Measurements from ENCODE around the gene PRSS56.

- no peak for TF ChIP-seq POLR2A (IDR thresholded peaks at IDR 0.05)
- no peak for TF ChIP-seq CTCF (IDR thresholded peaks at IDR 0.05)
These were observed 14.3 kb upstream of the PRSS56 start for GRCh38 chr2:232505856-232506255.

Measured in testis (tissue), 2 donors.